HEK293 (cell line): ENCODE data around the gene ANKRD13A.

Experiments
- AEBP2 ChIP-seq: fragments of 450-650 bp; formaldehyde crosslinking; IDR thresholded peaks from 2 replicates; pipeline ENCODE4 v1.5.1; 2016; ENCODE audit warnings: missing biosample characterization, missing genetic modification characterization, borderline replicate concordance
- INSM2 ChIP-seq: fragments of 450-650 bp; formaldehyde crosslinking; IDR thresholded peaks from 2 replicates; pipeline ENCODE4 v1.5.1; 2016; ENCODE audit warnings: missing biosample characterization, missing genetic modification characterization
- KLF7 ChIP-seq: fragments of 450-650 bp; formaldehyde crosslinking; IDR thresholded peaks from 2 replicates; pipeline ENCODE4 v1.5.1; 2016; ENCODE audit warnings: missing biosample characterization, missing genetic modification characterization, borderline replicate concordance
- MEIS1 ChIP-seq: sonication (generic); formaldehyde crosslinking; IDR thresholded peaks from 2 replicates; pipeline ENCODE4 v1.8.1; 2022; ENCODE audit warnings: missing genetic modification reagents, mild to moderate bottlenecking, borderline replicate concordance
- RBAK ChIP-seq: fragments of 450-650 bp; formaldehyde crosslinking; IDR thresholded peaks from 2 replicates; pipeline ENCODE4 v1.5.1; 2016; ENCODE audit warnings: missing biosample characterization, missing genetic modification characterization
- SCRT1 ChIP-seq: fragments of 450-650 bp; formaldehyde crosslinking; IDR thresholded peaks from 2 replicates; pipeline ENCODE4 v1.5.1; 2016; ENCODE audit warnings: missing biosample characterization, missing genetic modification characterization, borderline replicate concordance
- ZBTB21 ChIP-seq: fragments of 450-650 bp; formaldehyde crosslinking; IDR thresholded peaks from 2 replicates; pipeline ENCODE4 v1.5.1; 2017; ENCODE audit warnings: missing biosample characterization, missing genetic modification characterization
- ZFHX2 ChIP-seq: fragments of 450-650 bp; formaldehyde crosslinking; conservative IDR thresholded peaks from 2 replicates; pipeline ENCODE4 v1.5.1; 2016; ENCODE audit warnings: missing biosample characterization, missing genetic modification characterization
- ZFP41 ChIP-seq: fragments of 450-650 bp; formaldehyde crosslinking; IDR thresholded peaks from 2 replicates; pipeline ENCODE4 v1.5.1; 2016; ENCODE audit warnings: missing biosample characterization, missing genetic modification characterization, borderline replicate concordance
- ZNF148 ChIP-seq: fragments of 450-650 bp; formaldehyde crosslinking; IDR thresholded peaks from 2 replicates; pipeline ENCODE4 v1.5.0; 2017; ENCODE audit warnings: missing biosample characterization, missing genetic modification characterization, borderline replicate concordance
- ZNF16 ChIP-seq: fragments of 450-650 bp; formaldehyde crosslinking; IDR thresholded peaks from 2 replicates; pipeline ENCODE4 v1.5.1; 2016; ENCODE audit warnings: low read depth, missing biosample characterization, missing genetic modification characterization
- ZNF211 ChIP-seq: fragments of 450-650 bp; formaldehyde crosslinking; IDR thresholded peaks from 2 replicates; pipeline ENCODE4 v1.5.1; 2016; ENCODE audit warnings: low read depth, missing biosample characterization, missing genetic modification characterization
- ZNF24 ChIP-seq: fragments of 450-650 bp; formaldehyde crosslinking; IDR thresholded peaks from 2 replicates; pipeline ENCODE4 v1.5.1; 2016; ENCODE audit warnings: missing biosample characterization, missing genetic modification characterization
- ZNF518A ChIP-seq: fragments of 450-650 bp; formaldehyde crosslinking; conservative IDR thresholded peaks from 2 replicates; pipeline ENCODE4 v1.5.1; 2016; ENCODE audit warnings: low read depth, missing biosample characterization, missing genetic modification characterization
- ZNF549 ChIP-seq: fragments of 450-650 bp; IDR thresholded peaks from 2 replicates; pipeline ENCODE4 v1.5.1; 2018; ENCODE audit warnings: missing biosample characterization, missing genetic modification characterization, mild to moderate bottlenecking, inconsistent platforms, moderate library complexity
- ZNF560 ChIP-seq: fragments of 450-650 bp; formaldehyde crosslinking; IDR thresholded peaks from 2 replicates; pipeline ENCODE4 v1.5.1; 2017; ENCODE audit warnings: missing biosample characterization, missing genetic modification characterization, borderline replicate concordance
- ZNF571 ChIP-seq: fragments of 450-650 bp; formaldehyde crosslinking; IDR thresholded peaks from 2 replicates; pipeline ENCODE4 v1.5.0; 2017; ENCODE audit warnings: missing biosample characterization, missing genetic modification characterization
- ZNF596 ChIP-seq: fragments of 450-650 bp; IDR thresholded peaks from 2 replicates; pipeline ENCODE4 v1.5.0; 2018; ENCODE audit warnings: missing biosample characterization, mild to moderate bottlenecking, missing genetic modification characterization, moderate library complexity
- ZNF629 ChIP-seq: fragments of 450-650 bp; formaldehyde crosslinking; IDR thresholded peaks from 2 replicates; pipeline ENCODE4 v1.5.1; 2017; ENCODE audit warnings: missing biosample characterization, missing genetic modification characterization
- ZNF747 ChIP-seq: fragments of 450-650 bp; formaldehyde crosslinking; IDR thresholded peaks from 2 replicates; pipeline ENCODE4 v1.5.1; 2016; ENCODE audit warnings: missing biosample characterization, missing genetic modification characterization
- ZNF76 ChIP-seq: fragments of 450-650 bp; formaldehyde crosslinking; IDR thresholded peaks from 2 replicates; pipeline ENCODE4; 2016; ENCODE audit warnings: low read depth, missing biosample characterization, missing genetic modification characterization, borderline replicate concordance
- ZNF830 ChIP-seq: fragments of 450-650 bp; IDR thresholded peaks from 2 replicates; pipeline ENCODE4 v1.5.0; 2018; ENCODE audit warnings: missing biosample characterization, missing genetic modification characterization, low read depth, mild to moderate bottlenecking, moderate library complexity
- ZSCAN16 ChIP-seq: fragments of 450-650 bp; formaldehyde crosslinking; IDR thresholded peaks from 2 replicates; pipeline ENCODE4 v1.5.1; 2016; ENCODE audit warnings: missing biosample characterization, missing genetic modification characterization
- ZSCAN18 ChIP-seq: fragments of 450-650 bp; formaldehyde crosslinking; IDR thresholded peaks from 2 replicates; pipeline ENCODE4 v1.5.1; 2016; ENCODE audit warnings: missing biosample characterization, missing genetic modification characterization
- TF ChIP-seq, protein P1 (sequence below): fragments of 450-650 bp; IDR thresholded peaks from 2 replicates; pipeline ENCODE4 v1.5.1; 2018; ENCODE audit warnings: missing biosample characterization, mild to moderate bottlenecking, missing genetic modification characterization

Gene ANKRD13A

GRCh38 chr12:110039085-110039807 is 40.0 kb downstream of the ANKRD13A start (continued):
- no peak for TF ChIP-seq ZNF518A (tag by site-specific recombination)
- no peak for TF ChIP-seq ZNF596 (tag by site-specific recombination)
- no peak for TF ChIP-seq ZSCAN16
- TF ChIP-seq ZNF560 (tag by site-specific recombination): no peak
- TF ChIP-seq ZNF549 (tag by site-specific recombination): no peak
- TF ChIP-seq, protein P1, sequence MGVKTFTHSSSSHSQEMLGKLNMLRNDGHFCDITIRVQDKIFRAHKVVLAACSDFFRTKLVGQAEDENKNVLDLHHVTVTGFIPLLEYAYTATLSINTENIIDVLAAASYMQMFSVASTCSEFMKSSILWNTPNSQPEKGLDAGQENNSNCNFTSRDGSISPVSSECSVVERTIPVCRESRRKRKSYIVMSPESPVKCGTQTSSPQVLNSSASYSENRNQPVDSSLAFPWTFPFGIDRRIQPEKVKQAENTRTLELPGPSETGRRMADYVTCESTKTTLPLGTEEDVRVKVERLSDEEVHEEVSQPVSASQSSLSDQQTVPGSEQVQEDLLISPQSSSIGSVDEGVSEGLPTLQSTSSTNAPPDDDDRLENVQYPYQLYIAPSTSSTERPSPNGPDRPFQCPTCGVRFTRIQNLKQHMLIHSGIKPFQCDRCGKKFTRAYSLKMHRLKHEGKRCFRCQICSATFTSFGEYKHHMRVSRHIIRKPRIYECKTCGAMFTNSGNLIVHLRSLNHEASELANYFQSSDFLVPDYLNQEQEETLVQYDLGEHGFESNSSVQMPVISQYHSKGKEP (tag by site-specific recombination): peak; percentile 56; the same call in 1 of the 2 replicates
- TF ChIP-seq ZFHX2: no peak
- peak; percentile 99 for TF ChIP-seq INSM2
- TF ChIP-seq RBAK (tag by site-specific recombination): no peak
- no peak for TF ChIP-seq KLF7 (tag by site-specific recombination)
- TF ChIP-seq AEBP2 (tag by site-specific recombination): no peak
- no peak for TF ChIP-seq ZNF76
- TF ChIP-seq ZNF571 (tag by site-specific recombination): no peak
- peak; percentile 76 for TF ChIP-seq SCRT1 (tag by site-specific recombination)
- TF ChIP-seq ZNF24 (tag by site-specific recombination): peak; percentile 87; the same call in 1 of the 2 replicates
- TF ChIP-seq ZNF16 (tag by site-specific recombination): no peak
- TF ChIP-seq ZBTB21: peak; percentile 79; the same call in 1 of the 2 replicates
- TF ChIP-seq ZNF629: peak; percentile 94
- no peak for TF ChIP-seq MEIS1 (CRISPR knock-in tag)
- TF ChIP-seq ZNF830 (tag by site-specific recombination): no peak
- TF ChIP-seq ZSCAN18 (tag by site-specific recombination): no peak
- no peak for TF ChIP-seq ZNF211 (tag by site-specific recombination)
- TF ChIP-seq ZNF747 (tag by site-specific recombination): no peak
- TF ChIP-seq ZFP41 (tag by site-specific recombination): no peak
- TF ChIP-seq ZNF148: no peak
